Suprapubic skin (tissue), 4 donors: ENCODE data around the gene RNF145. TPM values are rescaled to one million over a fixed set of nuclear protein-coding genes. Genes with fewer than 3 reads are reported as not detected.

Source experiments
- DNase-seq, 2 donors: peaks; one replicate each; pipeline ENCODE4 v3.0.0-alpha.2; 2019; ENCODE audit warnings: low spot score in 2 of 2
- H3K27ac ChIP-seq: fragments of 200-600 bp; sonication (generic); one replicate; pipeline ENCODE4 v1.5.1; 2019
- H3K27me3 ChIP-seq: fragments of 200-600 bp; sonication (generic); one replicate; pipeline ENCODE4 v1.5.1; 2019
- H3K36me3 ChIP-seq: fragments of 200-600 bp; sonication (generic); one replicate; pipeline ENCODE4 v1.5.1; 2019
- H3K4me1 ChIP-seq: fragments of 200-600 bp; sonication (generic); one replicate; pipeline ENCODE4 v1.5.1; 2019
- H3K4me3 ChIP-seq: fragments of 200-600 bp; sonication (generic); one replicate; pipeline ENCODE4 v1.5.1; 2019; ENCODE audit warnings: mild to moderate bottlenecking
- H3K9me3 ChIP-seq: fragments of 200-600 bp; sonication (generic); one replicate; pipeline ENCODE4 v1.5.1; 2019
- EP300 ChIP-seq: sonication (generic); formaldehyde crosslinking; IDR thresholded peaks from one replicate; pipeline ENCODE4 v1.6.1; 2017; ENCODE audit warnings: antibody characterized with exemption
- POLR2A ChIP-seq, 2 donors: fragments of 450-650 bp; IDR thresholded peaks; one replicate each; pipeline ENCODE4 v1.6.1; 2017; ENCODE audit warnings: antibody characterized with exemption in 2 of 2, mild to moderate bottlenecking in 2 of 2, moderate library complexity in 2 of 2
- POLR2AphosphoS5 ChIP-seq, 3 donors: sonication (generic); formaldehyde crosslinking; IDR thresholded peaks; one replicate each; pipeline ENCODE4 v1.6.1; 2017; ENCODE audit warnings: antibody characterized with exemption in 3 of 3
- WGBS: methylation state at CpG from one replicate; pipeline ENCODE4 v1.1.5; 2018; 5-methylcytosine and 5-hydroxymethylcytosine counted together
- total RNA-seq, 4 donors: library from RNA; depleted of rRNA; stranded (reverse); fragments of >200 nt; gene quantifications; one replicate each; pipeline ENCODE4 v1.1.0, GENCODE V29; 2016
- TF ChIP-seq, protein P1 (sequence below), 2 donors: fragments of 200-600 bp in 1 of 2; fragments of 450-650 bp in 1 of 2; sonication (generic) in 1 of 2; IDR thresholded peaks; one replicate each; pipeline ENCODE4 v1.5.1; 2016 to 2019; ENCODE audit warnings: antibody characterized with exemption in 2 of 2, mild to moderate bottlenecking in 1 of 2, moderate library complexity in 1 of 2

Gene RNF145
- total RNA-seq, 4 donors from 2014 or later, result 37.4 to 57.0 (median 48.2) TPM

GRCh38 chr5:159195775-159196174 is 13.6 kb downstream of the RNF145 start:
- WGBS, result 92% methylated on average over 2 of the region's 2 CpGs
- no peak overlapping the region for H3K4me3 ChIP-seq
- H3K36me3 ChIP-seq, result peaks cover 11% of the 10 kb centered on the region
- no peak for TF ChIP-seq POLR2A (IDR thresholded peaks at IDR 0.05)
- no peak for DNase-seq
- no peaks in the 10 kb centered on the region for H3K4me1 ChIP-seq
- H3K27me3 ChIP-seq, result no peaks in the 10 kb centered on the region
- H3K27ac ChIP-seq, result no peak overlapping the region
- no peaks in the 10 kb centered on the region for H3K9me3 ChIP-seq

GRCh38 chr5:159190170-159190569 is 19.2 kb downstream of the RNF145 start:
- H3K4me3 ChIP-seq, result no peak overlapping the region
- WGBS, result 92% methylated on average over 3 of the region's 3 CpGs
- peaks cover 27% of the 10 kb centered on the region for H3K36me3 ChIP-seq
- TF ChIP-seq, protein P1, sequence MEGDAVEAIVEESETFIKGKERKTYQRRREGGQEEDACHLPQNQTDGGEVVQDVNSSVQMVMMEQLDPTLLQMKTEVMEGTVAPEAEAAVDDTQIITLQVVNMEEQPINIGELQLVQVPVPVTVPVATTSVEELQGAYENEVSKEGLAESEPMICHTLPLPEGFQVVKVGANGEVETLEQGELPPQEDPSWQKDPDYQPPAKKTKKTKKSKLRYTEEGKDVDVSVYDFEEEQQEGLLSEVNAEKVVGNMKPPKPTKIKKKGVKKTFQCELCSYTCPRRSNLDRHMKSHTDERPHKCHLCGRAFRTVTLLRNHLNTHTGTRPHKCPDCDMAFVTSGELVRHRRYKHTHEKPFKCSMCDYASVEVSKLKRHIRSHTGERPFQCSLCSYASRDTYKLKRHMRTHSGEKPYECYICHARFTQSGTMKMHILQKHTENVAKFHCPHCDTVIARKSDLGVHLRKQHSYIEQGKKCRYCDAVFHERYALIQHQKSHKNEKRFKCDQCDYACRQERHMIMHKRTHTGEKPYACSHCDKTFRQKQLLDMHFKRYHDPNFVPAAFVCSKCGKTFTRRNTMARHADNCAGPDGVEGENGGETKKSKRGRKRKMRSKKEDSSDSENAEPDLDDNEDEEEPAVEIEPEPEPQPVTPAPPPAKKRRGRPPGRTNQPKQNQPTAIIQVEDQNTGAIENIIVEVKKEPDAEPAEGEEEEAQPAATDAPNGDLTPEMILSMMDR (IDR thresholded peaks at IDR 0.05), result no peak
- TF ChIP-seq POLR2AphosphoS5 (IDR thresholded peaks at IDR 0.05) (no peak), EP300 (no peak), POLR2A (IDR thresholded peaks at IDR 0.05) (no peak)
- no peaks in the 10 kb centered on the region for H3K9me3 ChIP-seq
- H3K4me1 ChIP-seq, result peaks cover 9% of the 10 kb centered on the region
- H3K27ac ChIP-seq, result no peak overlapping the region
- DNase-seq, result no peak
- H3K27me3 ChIP-seq, result no peaks in the 10 kb centered on the region

DNA sequence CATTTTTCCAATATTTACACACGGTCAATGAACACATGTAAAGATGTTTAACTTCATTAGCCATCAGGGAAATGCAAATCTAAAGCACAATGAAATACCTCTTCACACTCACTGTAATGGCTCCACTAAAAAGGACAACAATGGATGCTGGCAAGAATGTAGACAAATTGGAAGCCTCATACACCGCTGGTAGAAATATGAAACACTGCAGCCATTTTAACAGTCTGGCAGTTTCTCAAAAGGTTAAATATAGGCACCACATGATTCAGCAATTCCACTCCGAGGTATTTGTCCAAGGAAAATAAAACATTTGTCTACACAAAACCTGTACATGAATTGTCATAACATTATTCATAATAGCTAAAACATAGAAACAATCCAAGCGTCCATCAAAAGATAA is 20.0 kb downstream of the RNF145 start:
- Histone ChIP-seq H3K27ac (no peak overlapping the region), H3K36me3 (peaks cover 22% of the 10 kb centered on the region), H3K4me1 (peaks cover 9% of the 10 kb centered on the region), H3K27me3 (no peaks in the 10 kb centered on the region), H3K9me3 (no peaks in the 10 kb centered on the region), H3K4me3 (no peak overlapping the region)
- TF ChIP-seq POLR2AphosphoS5 (IDR thresholded peaks at IDR 0.05) (no peak), EP300 (no peak), POLR2A (IDR thresholded peaks at IDR 0.05) (no peak)
- TF ChIP-seq, protein P1 (IDR thresholded peaks at IDR 0.05), result no peak
- no peak for DNase-seq
- 73% methylated on average over 4 of the region's 4 CpGs for WGBS

DNA sequence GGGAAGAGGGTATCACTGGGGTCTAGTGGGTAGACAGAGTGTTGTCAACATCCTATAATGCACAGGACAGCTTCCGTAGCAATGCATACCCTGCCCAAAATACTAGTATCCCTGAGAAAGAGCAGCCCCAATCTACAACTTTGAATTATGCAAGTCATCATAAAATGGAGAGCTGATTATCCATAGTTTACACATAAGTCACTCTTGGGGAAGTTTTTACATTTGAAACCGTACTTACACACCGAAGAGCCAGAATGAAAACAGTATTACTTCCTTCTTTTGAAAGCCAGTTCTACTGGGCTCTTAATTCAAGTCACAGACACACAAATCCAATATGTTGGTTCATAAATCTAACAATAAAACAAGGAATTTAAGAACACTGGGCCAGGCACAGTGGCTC is 21.6 kb downstream of the RNF145 start:
- no peaks in the 10 kb centered on the region for H3K27me3 ChIP-seq
- no peak overlapping the region for H3K27ac ChIP-seq
- H3K36me3 ChIP-seq, result peaks cover 16% of the 10 kb centered on the region
- DNase-seq, result no peak
- H3K9me3 ChIP-seq, result no peaks in the 10 kb centered on the region
- no peak overlapping the region for H3K4me3 ChIP-seq
- 85% methylated on average over 3 of the region's 3 CpGs for WGBS
- peaks cover 14% of the 10 kb centered on the region for H3K4me1 ChIP-seq
- TF ChIP-seq EP300, result no peak
- TF ChIP-seq POLR2A (IDR thresholded peaks at IDR 0.05), result no peak
- TF ChIP-seq POLR2AphosphoS5 (IDR thresholded peaks at IDR 0.05), result no peak
- TF ChIP-seq, protein P1 (IDR thresholded peaks at IDR 0.05), result no peak

DNA sequence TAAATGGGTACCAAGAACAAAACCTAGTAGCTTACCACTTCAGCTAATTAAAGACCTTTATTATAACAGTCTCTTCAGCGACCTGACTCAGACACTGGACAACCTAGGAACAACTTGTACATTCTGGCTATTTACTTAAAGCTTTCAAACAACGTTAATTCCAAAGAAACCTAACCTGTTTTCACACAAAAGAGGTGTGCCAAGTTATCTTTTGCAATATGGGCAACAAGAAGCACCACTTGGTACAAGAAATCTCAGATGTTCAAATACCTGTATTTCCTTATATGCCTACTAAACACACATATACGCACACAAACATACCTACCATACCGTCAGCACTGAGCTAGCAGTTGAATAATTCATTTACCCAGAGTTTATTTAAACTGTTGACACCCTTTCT is 23.0 kb downstream of the RNF145 start:
- no peaks in the 10 kb centered on the region for H3K9me3 ChIP-seq
- no peak for DNase-seq
- TF ChIP-seq POLR2AphosphoS5 (IDR thresholded peaks at IDR 0.05) (no peak), POLR2A (IDR thresholded peaks at IDR 0.05) (no peak), EP300 (no peak)
- TF ChIP-seq, protein P1 (IDR thresholded peaks at IDR 0.05), result no peak
- no peak overlapping the region for H3K4me3 ChIP-seq
- H3K27me3 ChIP-seq, result no peaks in the 10 kb centered on the region
- 71% methylated on average over 4 of the region's 4 CpGs for WGBS
- peaks cover 23% of the 10 kb centered on the region for H3K4me1 ChIP-seq
- peaks cover 16% of the 10 kb centered on the region for H3K36me3 ChIP-seq
- H3K27ac ChIP-seq, result no peak overlapping the region

DNA sequence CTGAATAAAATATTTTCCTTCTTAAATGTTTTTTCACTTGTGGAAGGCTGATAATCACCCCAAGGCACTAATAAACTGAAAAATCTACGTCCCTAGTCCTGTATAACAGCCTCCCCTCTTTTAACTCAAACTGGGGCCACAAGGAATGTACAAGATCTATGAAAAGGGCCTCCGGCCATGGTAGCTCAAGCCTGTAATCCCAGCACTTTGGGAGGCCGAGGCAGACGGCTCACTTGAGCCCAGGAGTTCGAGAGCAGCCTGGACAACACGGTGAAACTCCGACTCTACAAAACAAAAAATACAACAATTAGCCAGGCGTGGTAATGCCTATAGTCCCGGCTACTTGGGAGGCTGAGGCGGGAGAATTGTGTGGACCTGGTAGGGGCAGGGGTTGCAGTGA is 23.6 kb downstream of the RNF145 start:
- Histone ChIP-seq H3K36me3 (peaks cover 16% of the 10 kb centered on the region), H3K27me3 (no peaks in the 10 kb centered on the region), H3K27ac (no peak overlapping the region), H3K4me1 (peaks cover 27% of the 10 kb centered on the region), H3K9me3 (no peaks in the 10 kb centered on the region), H3K4me3 (no peak overlapping the region)
- TF ChIP-seq POLR2A (IDR thresholded peaks at IDR 0.05), result no peak
- TF ChIP-seq EP300, result no peak
- TF ChIP-seq, protein P1 (IDR thresholded peaks at IDR 0.05), result no peak
- no peak for TF ChIP-seq POLR2AphosphoS5 (IDR thresholded peaks at IDR 0.05)
- WGBS, result 81% methylated on average over 10 of the region's 10 CpGs
- DNase-seq, result no peak
